K562 (cell line): ENCODE results near the gene SNX9. TPM values are rescaled to one million over a fixed set of nuclear protein-coding genes. Genes with fewer than 3 reads are reported as not detected.
A peak's percentile ranks its signal among the peaks of the same experiment; 100 is the strongest.

ENCODE experiments used
- CEBPG ChIP-seq, 3 experiments: fragments of 200-800 bp in 1 of 3; sonication (Bioruptor generic) in 1 of 3; sonication (generic) in 1 of 3; formaldehyde crosslinking in 1 of 3; IDR thresholded peaks in 2 of 3; conservative IDR thresholded peaks in 1 of 3; 2 replicates each; pipeline versions ENCODE4 v1.6.1 to v1.8.0; 2016 to 2022; ENCODE audit warnings: missing compliant biosample characterization in 2 of 3, missing genetic modification characterization in 2 of 3, mild to moderate bottlenecking in 1 of 3, missing genetic modification reagents in 1 of 3
- ERF ChIP-seq: fragments of 450-650 bp; formaldehyde crosslinking; IDR thresholded peaks from 2 replicates; pipeline ENCODE4 v1.4.0; 2020; ENCODE audit warnings: mild to moderate bottlenecking, mixed read lengths
- HBP1 ChIP-seq: fragments of 450-650 bp; formaldehyde crosslinking; IDR thresholded peaks from 2 replicates; pipeline ENCODE4 v1.4.0; 2022; ENCODE audit warnings: missing genetic modification characterization
- HMGXB4 ChIP-seq: sonication (generic); formaldehyde crosslinking; IDR thresholded peaks from 2 replicates; pipeline ENCODE4 v1.8.1; 2023; ENCODE audit warnings: mild to moderate bottlenecking, missing genetic modification reagents
- IRF1 ChIP-seq: sonication (generic); formaldehyde crosslinking; IDR thresholded peaks from 2 replicates; pipeline ENCODE4 v1.8.0; 2022; ENCODE audit warnings: missing genetic modification reagents, mild to moderate bottlenecking, borderline replicate concordance
- OTX1 ChIP-seq: fragments of 450-650 bp; formaldehyde crosslinking; IDR thresholded peaks from 2 replicates; pipeline ENCODE4 v1.4.0; 2022; ENCODE audit warnings: mild to moderate bottlenecking
- PTRF ChIP-seq: fragments of 450-650 bp; IDR thresholded peaks from 2 replicates; pipeline ENCODE4 v1.6.1; 2016; ENCODE audit warnings: mild to moderate bottlenecking, missing genetic modification characterization, missing compliant biosample characterization
- ZNF280B ChIP-seq: fragments of 250-450 bp; sonication (Bioruptor Pico); IDR thresholded peaks from 2 replicates; pipeline ENCODE4 v1.5.1; 2021; ENCODE audit warnings: mild to moderate bottlenecking
- polyA plus RNA-seq, 8 experiments: library from polyadenylated mRNA; depleted of rRNA in 4 of 8; stranded (reverse) in 5 of 8; unstranded in 3 of 8; fragments of >200 nt; fragmentation: Nextera tagmentation in 2 of 8; fragmentation: Illumina TruSeq in 1 of 8; extraction: Ambion mirVana in 2 of 8; extraction: Trizol in 1 of 8; gene quantifications; 2 replicates each; pipeline versions ENCODE4 v1.2.1 to v1.2.3, GENCODE V29; 2011 to 2014; ENCODE audit warnings: inconsistent platforms in 1 of 8, missing spikeins in 1 of 8
- total RNA-seq, 7 experiments: library from RNA; depleted of rRNA in 6 of 7; stranded (reverse); fragments of >200 nt in 6 of 7; fragmentation: Illumina TruSeq in 2 of 7; extraction: Trizol in 2 of 7; gene quantifications; 2 replicates each; pipeline versions ENCODE4 v1.2.1 to v1.2.3, GENCODE V29; 2011 to 2021; ENCODE audit warnings: low replicate concordance in 1 of 7
- TF ChIP-seq, protein P1 (sequence below): fragments of 200-600 bp; sonication (generic); IDR thresholded peaks from one replicate; pipeline ENCODE4 v1.6.1; 2012; ENCODE audit warnings: mild to moderate bottlenecking, low read depth, low read length, inconsistent platforms

Gene SNX9
- total and polyA plus RNA-seq, 9 of the 15 experiments (the other 6 are each of a cell fraction or from before 2014, with no cell fraction given) = 6.0 to 81.7 (median 57.1) TPM

- TF ChIP-seq IRF1 = no peak
- TF ChIP-seq OTX1 (CRISPR knock-in tag) = no peak
- TF ChIP-seq CEBPG (CRISPR knock-in tag; IDR thresholded peaks at IDR 0.05) = peak; percentile 96
- peak; percentile 96 to 98 for TF ChIP-seq CEBPG (tag; conservative IDR thresholded peaks at IDR 0.05 in 1 of 2, IDR thresholded peaks at IDR 0.05 in 1 of 2)
- no peak for TF ChIP-seq ERF (CRISPR knock-in tag)
- TF ChIP-seq, protein P1, sequence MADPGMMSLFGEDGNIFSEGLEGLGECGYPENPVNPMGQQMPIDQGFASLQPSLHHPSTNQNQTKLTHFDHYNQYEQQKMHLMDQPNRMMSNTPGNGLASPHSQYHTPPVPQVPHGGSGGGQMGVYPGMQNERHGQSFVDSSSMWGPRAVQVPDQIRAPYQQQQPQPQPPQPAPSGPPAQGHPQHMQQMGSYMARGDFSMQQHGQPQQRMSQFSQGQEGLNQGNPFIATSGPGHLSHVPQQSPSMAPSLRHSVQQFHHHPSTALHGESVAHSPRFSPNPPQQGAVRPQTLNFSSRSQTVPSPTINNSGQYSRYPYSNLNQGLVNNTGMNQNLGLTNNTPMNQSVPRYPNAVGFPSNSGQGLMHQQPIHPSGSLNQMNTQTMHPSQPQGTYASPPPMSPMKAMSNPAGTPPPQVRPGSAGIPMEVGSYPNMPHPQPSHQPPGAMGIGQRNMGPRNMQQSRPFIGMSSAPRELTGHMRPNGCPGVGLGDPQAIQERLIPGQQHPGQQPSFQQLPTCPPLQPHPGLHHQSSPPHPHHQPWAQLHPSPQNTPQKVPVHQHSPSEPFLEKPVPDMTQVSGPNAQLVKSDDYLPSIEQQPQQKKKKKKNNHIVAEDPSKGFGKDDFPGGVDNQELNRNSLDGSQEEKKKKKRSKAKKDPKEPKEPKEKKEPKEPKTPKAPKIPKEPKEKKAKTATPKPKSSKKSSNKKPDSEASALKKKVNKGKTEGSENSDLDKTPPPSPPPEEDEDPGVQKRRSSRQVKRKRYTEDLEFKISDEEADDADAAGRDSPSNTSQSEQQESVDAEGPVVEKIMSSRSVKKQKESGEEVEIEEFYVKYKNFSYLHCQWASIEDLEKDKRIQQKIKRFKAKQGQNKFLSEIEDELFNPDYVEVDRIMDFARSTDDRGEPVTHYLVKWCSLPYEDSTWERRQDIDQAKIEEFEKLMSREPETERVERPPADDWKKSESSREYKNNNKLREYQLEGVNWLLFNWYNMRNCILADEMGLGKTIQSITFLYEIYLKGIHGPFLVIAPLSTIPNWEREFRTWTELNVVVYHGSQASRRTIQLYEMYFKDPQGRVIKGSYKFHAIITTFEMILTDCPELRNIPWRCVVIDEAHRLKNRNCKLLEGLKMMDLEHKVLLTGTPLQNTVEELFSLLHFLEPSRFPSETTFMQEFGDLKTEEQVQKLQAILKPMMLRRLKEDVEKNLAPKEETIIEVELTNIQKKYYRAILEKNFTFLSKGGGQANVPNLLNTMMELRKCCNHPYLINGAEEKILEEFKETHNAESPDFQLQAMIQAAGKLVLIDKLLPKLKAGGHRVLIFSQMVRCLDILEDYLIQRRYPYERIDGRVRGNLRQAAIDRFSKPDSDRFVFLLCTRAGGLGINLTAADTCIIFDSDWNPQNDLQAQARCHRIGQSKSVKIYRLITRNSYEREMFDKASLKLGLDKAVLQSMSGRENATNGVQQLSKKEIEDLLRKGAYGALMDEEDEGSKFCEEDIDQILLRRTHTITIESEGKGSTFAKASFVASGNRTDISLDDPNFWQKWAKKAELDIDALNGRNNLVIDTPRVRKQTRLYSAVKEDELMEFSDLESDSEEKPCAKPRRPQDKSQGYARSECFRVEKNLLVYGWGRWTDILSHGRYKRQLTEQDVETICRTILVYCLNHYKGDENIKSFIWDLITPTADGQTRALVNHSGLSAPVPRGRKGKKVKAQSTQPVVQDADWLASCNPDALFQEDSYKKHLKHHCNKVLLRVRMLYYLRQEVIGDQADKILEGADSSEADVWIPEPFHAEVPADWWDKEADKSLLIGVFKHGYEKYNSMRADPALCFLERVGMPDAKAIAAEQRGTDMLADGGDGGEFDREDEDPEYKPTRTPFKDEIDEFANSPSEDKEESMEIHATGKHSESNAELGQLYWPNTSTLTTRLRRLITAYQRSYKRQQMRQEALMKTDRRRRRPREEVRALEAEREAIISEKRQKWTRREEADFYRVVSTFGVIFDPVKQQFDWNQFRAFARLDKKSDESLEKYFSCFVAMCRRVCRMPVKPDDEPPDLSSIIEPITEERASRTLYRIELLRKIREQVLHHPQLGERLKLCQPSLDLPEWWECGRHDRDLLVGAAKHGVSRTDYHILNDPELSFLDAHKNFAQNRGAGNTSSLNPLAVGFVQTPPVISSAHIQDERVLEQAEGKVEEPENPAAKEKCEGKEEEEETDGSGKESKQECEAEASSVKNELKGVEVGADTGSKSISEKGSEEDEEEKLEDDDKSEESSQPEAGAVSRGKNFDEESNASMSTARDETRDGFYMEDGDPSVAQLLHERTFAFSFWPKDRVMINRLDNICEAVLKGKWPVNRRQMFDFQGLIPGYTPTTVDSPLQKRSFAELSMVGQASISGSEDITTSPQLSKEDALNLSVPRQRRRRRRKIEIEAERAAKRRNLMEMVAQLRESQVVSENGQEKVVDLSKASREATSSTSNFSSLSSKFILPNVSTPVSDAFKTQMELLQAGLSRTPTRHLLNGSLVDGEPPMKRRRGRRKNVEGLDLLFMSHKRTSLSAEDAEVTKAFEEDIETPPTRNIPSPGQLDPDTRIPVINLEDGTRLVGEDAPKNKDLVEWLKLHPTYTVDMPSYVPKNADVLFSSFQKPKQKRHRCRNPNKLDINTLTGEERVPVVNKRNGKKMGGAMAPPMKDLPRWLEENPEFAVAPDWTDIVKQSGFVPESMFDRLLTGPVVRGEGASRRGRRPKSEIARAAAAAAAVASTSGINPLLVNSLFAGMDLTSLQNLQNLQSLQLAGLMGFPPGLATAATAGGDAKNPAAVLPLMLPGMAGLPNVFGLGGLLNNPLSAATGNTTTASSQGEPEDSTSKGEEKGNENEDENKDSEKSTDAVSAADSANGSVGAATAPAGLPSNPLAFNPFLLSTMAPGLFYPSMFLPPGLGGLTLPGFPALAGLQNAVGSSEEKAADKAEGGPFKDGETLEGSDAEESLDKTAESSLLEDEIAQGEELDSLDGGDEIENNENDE = no peak
- TF ChIP-seq HBP1 = no peak
- TF ChIP-seq PTRF (tag) = no peak
- no peak for TF ChIP-seq HMGXB4 (CRISPR knock-in tag)
- no peak for TF ChIP-seq ZNF280B
Measured at GRCh38 chr6:157861814-157862213, 38.8 kb downstream of the SNX9 start (continued).
